ENCODE data around the gene CFAP53.

The CFAP53 gene

DNA sequence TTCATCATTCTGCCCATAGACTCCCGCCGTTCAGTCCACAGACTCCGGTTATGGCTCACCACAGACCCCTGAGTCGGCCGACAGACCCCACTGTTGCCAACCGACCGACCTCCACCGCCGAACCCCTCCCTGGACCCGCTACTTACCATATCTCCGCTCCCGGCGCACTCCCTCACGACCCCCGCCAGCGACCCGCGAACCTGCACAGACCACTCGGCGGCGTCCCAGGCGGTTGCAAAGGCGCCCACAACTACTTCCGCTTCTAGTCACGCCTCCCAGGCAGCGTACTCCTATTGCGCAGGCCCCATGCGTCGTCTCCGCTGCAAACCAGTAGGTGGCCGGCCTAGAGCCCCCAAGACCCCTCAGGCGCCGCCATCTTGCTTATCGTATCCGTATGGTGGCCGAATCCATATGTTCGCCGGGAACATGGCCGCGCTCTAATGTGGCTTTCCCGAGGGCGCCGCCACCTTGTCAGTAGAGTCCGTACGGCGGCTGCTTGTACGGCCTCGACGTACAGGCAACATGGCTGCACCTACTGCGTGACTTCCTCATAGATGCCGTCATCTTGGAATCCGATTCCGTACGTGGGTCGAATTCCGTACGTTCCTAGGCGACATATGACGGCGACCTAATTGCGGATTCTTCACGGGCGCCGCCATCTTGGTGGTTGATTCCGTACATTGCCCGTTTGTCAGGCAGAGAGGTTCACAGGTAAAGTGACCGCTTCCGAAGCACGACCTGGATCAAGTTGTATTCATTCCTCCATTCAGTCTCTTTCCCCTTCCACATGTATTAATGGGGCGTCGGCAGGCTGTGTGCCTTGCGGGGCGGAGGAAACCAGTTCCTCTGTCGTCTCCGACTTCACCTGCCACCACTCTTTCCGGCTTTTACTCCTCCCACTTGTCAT is 21.4 kb upstream of the CFAP53 start, which contains the start of gene CXXC1:
Gene CXXC1, minus strand, starts transcription at position 252 of the 907 bp plus-strand sequence. Its CDS starts 103 bp downstream, at position 149.
- DNase-seq, result peak; percentile 97

DNA sequence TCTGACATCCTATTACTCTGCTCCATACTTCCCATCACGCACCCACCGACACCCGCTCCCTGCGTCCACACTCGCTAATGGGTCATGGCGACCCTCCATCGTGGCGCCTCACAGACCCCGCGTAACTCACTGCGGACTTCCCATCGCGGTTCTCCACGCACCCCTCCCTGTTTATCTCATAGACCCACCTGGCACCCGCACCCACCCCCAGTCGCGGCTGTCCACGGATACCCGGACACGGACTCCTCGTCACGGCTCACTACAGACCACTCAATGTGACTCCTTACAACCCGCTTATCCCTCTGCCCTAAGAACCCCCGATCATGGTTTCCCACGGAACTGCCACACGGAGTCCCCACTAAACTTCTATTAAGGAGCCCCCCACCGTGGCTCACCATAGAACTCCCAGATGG is 20.7 kb upstream of the CFAP53 start:
- no peak for DNase-seq

DNA sequence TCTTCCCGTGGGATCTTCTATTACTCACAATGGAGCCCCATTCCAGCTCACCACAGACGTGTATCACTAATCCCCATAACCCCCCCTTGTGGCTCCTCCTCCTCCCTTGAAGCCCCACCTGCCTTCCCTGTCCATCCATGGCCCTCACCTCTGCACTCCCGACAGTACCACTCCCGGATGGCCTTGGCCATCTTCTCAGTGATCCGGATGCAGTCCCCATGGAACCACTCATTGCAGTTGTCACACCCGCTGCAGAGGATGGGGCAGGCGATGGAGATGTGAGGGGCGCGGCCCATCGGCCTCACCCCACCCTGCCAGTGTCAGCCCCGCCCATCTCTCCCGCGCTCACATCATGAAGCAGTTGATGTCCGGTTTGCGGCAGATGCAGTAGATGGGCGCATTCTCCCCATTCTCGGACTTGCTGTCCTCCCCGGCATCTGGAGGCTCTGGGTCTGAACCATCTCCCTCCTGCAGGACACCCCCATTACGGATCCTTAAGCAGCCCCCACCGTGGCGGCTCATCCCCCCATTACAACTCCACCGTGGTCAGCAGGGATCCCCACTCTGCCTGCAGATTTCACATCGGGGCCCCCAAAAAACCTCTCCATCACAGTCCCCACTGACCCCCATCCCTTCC is 20.2 kb upstream of the CFAP53 start:
- DNase-seq, result peak; percentile 23

- DNase-seq, result no peak
Measured at GRCh38 chr18:50285631-50286321, 19.5 kb upstream of the CFAP53 start.

GRCh38 chr18:50285071-50285470 is 18.8 kb upstream of the CFAP53 start:
- no peak for DNase-seq

DNA sequence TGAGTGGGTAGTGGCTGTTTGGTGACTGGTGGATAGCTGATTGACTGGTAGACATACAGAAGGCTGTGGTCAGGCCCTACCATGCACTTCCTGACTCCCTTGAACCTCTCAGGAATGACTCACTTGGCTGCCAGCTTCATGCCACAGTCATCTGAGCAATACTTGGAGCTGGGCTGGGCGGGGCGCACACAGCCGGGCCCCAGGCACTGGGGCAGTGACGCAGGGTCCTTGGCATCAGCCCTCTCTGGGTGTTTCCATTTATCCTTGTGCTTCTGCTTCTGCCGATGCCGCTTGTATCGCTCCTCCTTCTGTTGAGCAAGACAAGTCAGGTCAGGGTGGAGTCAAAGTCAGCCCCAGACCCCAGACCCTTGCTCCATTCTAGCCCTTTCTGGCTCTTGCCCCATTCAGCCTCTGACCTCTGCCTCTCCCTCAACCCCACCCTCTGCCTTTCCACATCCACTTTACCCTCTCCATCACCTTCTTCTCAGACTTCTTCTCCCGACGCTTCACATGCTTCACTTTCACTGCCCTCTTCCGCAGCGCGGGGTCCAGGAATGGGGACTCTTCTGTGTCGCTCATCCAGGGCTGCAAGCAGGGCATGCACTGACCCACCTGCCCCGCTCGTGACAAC is 18.1 kb upstream of the CFAP53 start:
- no peak for DNase-seq

DNA sequence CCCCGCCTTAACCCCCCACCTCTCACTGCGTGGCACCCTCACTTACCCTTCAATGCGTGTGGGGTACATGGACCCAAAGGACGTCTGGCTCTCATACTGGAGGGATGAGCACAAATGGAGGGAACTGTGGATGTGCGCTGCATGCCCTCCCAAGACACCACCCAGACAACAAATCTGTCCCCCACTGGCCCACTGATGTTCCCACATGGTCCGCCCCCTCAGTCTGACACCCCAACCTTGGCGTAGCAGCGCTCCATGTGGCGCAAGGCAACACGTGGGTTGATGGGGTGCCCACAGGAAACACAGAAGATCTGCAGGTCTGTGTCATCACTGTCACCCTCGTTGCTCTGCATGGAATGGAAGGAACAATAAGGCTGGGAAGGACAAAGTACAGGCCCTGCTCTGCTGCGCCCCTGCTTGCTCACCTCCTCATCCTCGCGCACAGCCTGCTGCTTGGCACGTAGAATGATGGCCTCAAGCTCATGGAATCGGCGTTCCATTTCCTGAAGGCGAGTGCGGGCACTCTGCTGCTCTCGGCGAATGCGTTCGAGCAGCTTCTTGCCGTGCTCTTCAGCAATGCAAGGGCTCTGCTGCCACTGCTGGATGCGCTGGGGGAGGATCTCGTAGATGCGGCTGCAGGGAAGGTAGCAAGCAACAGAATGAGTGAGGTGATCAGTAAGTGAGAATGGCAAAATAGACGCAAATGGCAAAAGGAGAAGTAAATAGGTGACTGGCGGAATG is 17.3 kb upstream of the CFAP53 start:
- no peak for DNase-seq

GRCh38 chr18:50282521-50283335 is 16.4 kb upstream of the CFAP53 start:
- no peak for DNase-seq

DNA sequence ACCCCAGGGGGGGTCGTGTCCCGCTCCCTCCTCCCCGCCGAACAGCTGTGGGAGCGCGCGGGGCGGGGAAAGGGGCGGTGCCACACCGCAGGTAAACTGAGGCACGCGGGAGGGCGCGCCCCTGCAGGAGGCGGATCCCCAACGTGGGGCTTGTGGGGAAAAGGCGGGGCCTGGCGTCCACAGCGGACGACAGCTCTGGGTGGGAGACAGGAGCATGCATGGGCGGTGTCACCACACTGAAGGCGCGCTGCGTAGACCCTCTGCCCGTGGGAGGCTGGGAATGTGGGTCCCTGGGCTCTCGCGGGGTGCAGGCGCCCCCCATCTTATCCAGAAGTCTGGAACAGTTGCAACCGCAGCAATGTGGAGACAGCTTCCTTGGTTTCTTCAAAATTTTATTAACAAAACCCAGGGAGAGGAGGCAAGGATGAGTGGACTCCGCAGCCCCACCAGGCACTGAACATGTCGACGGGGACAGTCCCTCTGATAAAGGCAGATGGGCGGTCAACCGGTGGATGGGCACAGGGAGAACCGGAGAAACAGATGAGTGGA is 15.8 kb upstream of the CFAP53 start:
- no peak for DNase-seq

DNA sequence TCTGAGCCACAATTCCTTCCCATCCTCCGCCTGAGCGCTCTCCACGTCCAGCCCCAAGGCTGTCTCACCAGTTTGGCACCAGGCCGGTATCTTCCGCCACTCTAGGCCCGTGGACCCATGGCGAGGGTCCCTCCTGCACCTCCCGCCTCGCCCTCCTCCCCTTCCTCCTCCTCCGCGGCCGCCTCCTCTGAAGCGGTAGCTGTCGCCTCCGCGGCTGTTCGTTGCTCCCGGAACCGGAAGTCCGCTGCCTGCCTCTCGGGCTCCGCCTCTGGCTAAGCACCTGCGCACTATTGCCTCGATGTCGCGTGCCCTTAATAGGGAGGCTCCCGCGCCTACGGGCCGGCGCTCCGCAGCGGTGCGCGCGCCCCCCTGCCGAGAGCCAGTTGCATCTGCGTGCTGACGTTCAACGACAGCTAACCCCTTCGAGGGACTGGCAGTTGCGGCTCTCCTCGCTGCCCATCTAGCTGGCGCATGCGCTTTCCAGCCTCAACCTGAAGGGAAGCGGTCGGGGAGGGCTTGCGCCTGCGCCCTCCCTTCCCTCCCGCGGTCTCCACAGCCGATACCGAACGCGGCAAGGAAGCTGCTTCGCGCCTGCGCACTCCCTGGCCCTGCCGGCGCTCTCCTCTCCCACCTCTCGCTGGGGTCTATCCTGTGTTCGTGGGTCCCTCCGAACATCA is 15.1 kb upstream of the CFAP53 start, which contains the start of gene MBD1:
Gene MBD1, minus strand, starts transcription at position 229 of the 677 bp plus-strand sequence. CDS start 1,531 bp downstream, outside the sequence.
- peak; percentile 97 for DNase-seq

GRCh38 chr18:50280707-50281294 is 14.5 kb upstream of the CFAP53 start:
- DNase-seq, result no peak

- DNase-seq, result no peak
Measured at GRCh38 chr18:50279752-50280151, 13.5 kb upstream of the CFAP53 start.

DNA sequence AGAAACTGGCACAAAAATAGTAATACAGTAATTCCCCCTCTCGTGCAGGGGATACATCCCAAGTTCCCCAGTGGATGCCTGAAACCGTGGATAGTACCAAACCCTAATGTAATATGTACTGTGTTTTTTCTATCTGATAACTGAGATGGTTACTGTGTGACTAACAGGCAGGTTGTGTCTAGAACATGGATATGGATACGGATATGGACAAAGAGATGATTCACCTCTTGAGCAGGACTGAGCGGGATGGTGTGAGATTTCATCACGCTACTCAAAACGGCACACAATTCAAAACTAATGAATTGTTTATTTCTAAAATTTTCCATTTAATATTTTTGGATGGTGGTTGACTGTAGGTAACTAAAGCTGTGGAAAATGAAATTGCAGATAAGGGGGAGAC is 11.6 kb upstream of the CFAP53 start:
- DNase-seq, result no peak

- no peak for DNase-seq
Measured at GRCh38 chr18:50276452-50276851, 10.2 kb upstream of the CFAP53 start.

DNA sequence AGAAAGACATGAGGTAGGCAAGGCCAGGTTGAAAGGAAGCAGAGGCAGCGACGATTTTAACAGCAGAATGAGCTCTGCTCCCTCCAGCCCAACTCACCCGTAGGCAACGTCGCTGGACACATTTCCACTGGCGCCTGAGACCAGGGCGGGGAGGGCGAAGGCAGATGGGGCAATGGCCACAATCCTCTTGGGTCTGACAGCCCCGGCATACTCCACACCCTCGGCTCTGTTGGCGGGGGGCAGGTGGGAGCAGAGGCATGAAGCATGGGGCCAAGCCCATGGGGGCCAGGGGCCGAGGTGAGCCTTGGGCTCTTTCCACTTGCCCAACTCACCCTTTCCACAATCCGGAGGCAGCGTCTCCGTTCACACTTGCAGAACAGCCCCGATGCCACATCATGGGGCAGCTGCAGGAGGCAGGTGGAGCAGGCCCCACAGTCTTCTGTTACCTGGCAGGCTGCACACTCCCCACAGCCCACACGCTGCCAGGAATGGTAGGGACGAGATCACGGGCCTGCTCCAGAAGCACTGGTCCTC is 9.3 kb upstream of the CFAP53 start:
- no peak for DNase-seq

DNA sequence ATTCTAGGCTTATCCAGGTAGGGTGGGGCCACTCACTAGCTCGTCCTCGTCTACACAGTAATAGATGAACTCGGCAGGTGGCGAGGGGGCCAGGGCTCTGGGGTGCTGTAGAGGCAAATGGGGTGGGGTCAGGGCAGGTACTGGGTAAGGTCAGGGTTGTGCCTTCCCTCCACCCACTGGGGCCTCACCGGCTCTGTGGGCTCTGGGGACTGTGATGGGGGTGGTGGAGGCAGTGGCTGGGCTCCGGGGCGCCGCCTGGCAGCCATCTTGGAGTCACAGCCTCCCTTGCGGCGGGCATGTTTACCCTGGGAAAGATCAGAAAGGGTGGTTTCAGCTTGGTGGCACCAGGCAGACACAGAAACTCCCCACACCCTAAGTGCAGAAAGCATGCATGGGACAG is 8.6 kb upstream of the CFAP53 start:
- DNase-seq, result no peak

DNA sequence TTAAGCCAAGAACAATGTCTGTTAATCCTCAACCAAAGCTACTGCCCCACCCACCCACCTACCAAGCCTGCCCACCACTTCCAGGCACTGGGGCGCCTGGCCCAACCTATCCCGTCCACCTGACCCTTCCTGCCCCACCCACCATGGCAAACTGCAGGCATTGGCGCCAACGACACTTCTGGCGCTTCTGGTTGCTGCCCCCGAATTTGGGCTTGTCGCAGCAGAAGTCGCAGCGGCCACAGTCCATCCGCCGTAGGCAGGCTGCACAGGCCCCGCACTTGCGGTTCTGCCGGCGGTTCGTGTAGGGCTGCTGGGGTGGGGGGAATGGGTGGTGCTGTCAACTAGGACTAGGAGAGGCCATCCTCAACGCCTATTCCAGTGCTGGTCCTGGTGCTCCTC is 7.7 kb upstream of the CFAP53 start:
- DNase-seq, result no peak

DNA sequence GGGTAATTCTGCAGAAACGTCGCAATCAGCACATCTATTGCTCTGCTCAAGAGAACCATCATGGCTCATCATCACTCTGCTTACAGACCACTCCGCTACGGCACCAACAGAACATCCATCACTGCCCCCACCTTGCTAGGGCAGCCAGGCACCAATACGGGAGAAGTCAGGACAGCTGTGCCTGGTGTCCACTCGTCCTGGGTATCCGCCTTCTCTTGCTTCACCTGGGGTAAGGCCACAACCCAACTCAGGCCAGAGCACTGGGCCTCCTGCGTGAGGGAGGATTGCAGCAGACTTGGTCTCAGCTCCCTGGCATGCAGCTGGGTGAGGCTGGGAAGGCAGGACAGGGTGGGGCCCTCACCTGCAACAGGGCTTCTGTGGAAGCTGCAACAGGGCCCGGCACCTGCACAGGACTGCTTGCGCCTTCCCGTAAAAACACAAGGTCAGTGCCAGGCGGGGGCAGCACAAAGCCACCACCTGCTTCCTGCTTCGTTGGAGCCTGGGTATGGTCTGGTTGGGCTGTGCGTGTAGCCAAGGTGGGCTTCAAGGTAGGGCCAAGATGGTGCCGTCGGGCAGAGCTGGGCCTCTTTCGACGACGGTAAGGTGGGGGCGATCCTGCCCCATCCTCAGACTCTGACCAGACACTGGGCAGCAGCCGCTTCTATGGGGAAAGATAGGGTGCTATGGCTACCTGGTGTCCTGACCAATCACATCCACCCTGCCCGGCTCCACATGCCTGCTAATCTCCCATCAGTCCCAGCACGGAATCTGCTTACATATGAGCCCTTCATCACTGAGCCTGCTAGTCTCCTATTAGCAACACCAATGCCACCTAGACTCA is 7.1 kb upstream of the CFAP53 start:
- no peak for DNase-seq

GRCh38 chr18:50272568-50272967 is 6.3 kb upstream of the CFAP53 start:
- no peak for DNase-seq

Data from CD4-positive, alpha-beta T cell treated with Interleukin-6 for 4 hours (primary cell).